CD14-positive monocyte (primary cell): Measurements from ENCODE around the gene SPATA46. TPM values are rescaled to one million over a fixed set of nuclear protein-coding genes. Genes with fewer than 3 reads are reported as not detected.

Source experiments
- DNase-seq, 3 donors: peaks; one replicate each; pipeline ENCODE4 v3.0.0-alpha.2; 2011 to 2022
- H2AFZ ChIP-seq: 2 replicates; pipeline ENCODE4 v1.6.0; 2012; ENCODE audit warnings: mild to moderate bottlenecking, low read depth, low read length, inconsistent platforms; ENCODE audit not compliant: insufficient read depth, poor library complexity, severe bottlenecking
- H3K27ac ChIP-seq, 2 donors: 1 replicate in 1 of 2; 2 replicates in 1 of 2; pipeline ENCODE4 v1.5.1; 2012 to 2013; ENCODE audit warnings: low read length in 2 of 2, control low read depth in 1 of 2, inconsistent platforms in 1 of 2, low read depth in 1 of 2, mild to moderate bottlenecking in 1 of 2
- H3K27me3 ChIP-seq, 2 donors: one replicate each; pipeline versions ENCODE4 v1.6.0 to v1.6.1; 2011 to 2013; ENCODE audit warnings: low read length in 2 of 2; ENCODE audit not compliant: control insufficient read depth in 2 of 2, insufficient read depth in 2 of 2
- H3K36me3 ChIP-seq, 2 donors: replicated peaks in 1 of 2; 1 replicate in 1 of 2; 2 replicates in 1 of 2; pipeline versions ENCODE4 v1.5.1 to v1.6.1; 2012 to 2013; ENCODE audit warnings: low read length in 2 of 2, control low read depth in 1 of 2, inconsistent platforms in 1 of 2, mild to moderate bottlenecking in 1 of 2; ENCODE audit not compliant: insufficient read depth in 2 of 2, control insufficient read depth in 1 of 2
- H3K4me1 ChIP-seq, 2 donors: 1 replicate in 1 of 2; 2 replicates in 1 of 2; pipeline versions ENCODE4 v1.5.1 to v1.6.1; 2012 to 2013; ENCODE audit warnings: low read length in 2 of 2, control low read depth in 1 of 2, inconsistent platforms in 1 of 2, mild to moderate bottlenecking in 1 of 2, moderate library complexity in 1 of 2; ENCODE audit not compliant: insufficient read depth in 2 of 2, control insufficient read depth in 1 of 2
- H3K4me2 ChIP-seq: replicated peaks from 2 replicates; pipeline ENCODE3; 2012; ENCODE audit warnings: low read length, moderate library complexity, mild to moderate bottlenecking; ENCODE audit not compliant: poor library complexity, severe bottlenecking; ENCODE audit errors: extremely low read depth
- H3K4me3 ChIP-seq, 3 experiments: fragments of 200-600 bp in 1 of 3; sonication (generic) in 1 of 3; replicated peaks in 1 of 3; 1 replicate in 2 of 3; 2 replicates in 1 of 3; pipeline ENCODE4 v1.5.1; 2011 to 2013; ENCODE audit warnings: low read length in 3 of 3, mild to moderate bottlenecking in 3 of 3, control low read depth in 2 of 3, low read depth in 2 of 3, inconsistent platforms in 1 of 3, moderate library complexity in 1 of 3
- H3K79me2 ChIP-seq: 2 replicates; pipeline ENCODE4 v1.6.0; 2012; ENCODE audit warnings: mild to moderate bottlenecking, control low read depth, inconsistent platforms, low read length, moderate library complexity; ENCODE audit not compliant: insufficient read depth
- H3K9ac ChIP-seq: 2 replicates; pipeline ENCODE4 v1.6.0; 2017; ENCODE audit warnings: low read length, mild to moderate bottlenecking; ENCODE audit not compliant: insufficient read depth, poor library complexity, severe bottlenecking
- H3K9me3 ChIP-seq, 2 donors: replicated peaks in 1 of 2; 1 replicate in 1 of 2; 2 replicates in 1 of 2; pipeline versions ENCODE4 v1.5.1 to v1.6.1; 2012 to 2013; ENCODE audit warnings: low read length in 2 of 2, control low read depth in 1 of 2; ENCODE audit not compliant: control insufficient read depth in 1 of 2, insufficient read depth in 1 of 2
- H4K20me1 ChIP-seq: 2 replicates; pipeline ENCODE4 v1.6.0; 2012; ENCODE audit warnings: mild to moderate bottlenecking, low read length, control low read depth, moderate library complexity; ENCODE audit not compliant: insufficient read depth
- H3K27ac Mint-ChIP-seq, 7 donors: one replicate each; pipeline ENCODE4 v1.8.0; 2020; ENCODE audit warnings: mild to moderate bottlenecking in 7 of 7, mixed read lengths in 7 of 7, moderate library complexity in 6 of 7, inconsistent platforms in 2 of 7
- H3K27me3 Mint-ChIP-seq, 3 donors: one replicate each; pipeline ENCODE4 v1.8.0; 2021 to 2022; ENCODE audit warnings: low read depth in 3 of 3, mild to moderate bottlenecking in 3 of 3, mixed read lengths in 3 of 3, moderate library complexity in 3 of 3, inconsistent platforms in 1 of 3
- H3K36me3 Mint-ChIP-seq, 2 donors: one replicate each; pipeline ENCODE4 v1.8.0; 2020; ENCODE audit warnings: mixed read lengths in 2 of 2, inconsistent platforms in 1 of 2, mild to moderate bottlenecking in 1 of 2
- H3K4me1 Mint-ChIP-seq: one replicate; pipeline ENCODE4 v1.8.0; 2020; ENCODE audit warnings: mild to moderate bottlenecking, mixed read lengths
- H3K4me3 Mint-ChIP-seq, 2 donors: one replicate each; pipeline ENCODE4 v1.8.0; 2020; ENCODE audit warnings: mild to moderate bottlenecking in 2 of 2, mixed read lengths in 2 of 2, moderate library complexity in 1 of 2
- H3K9me3 Mint-ChIP-seq, 7 donors: one replicate each; pipeline ENCODE4 v1.8.0; 2020 to 2022; ENCODE audit warnings: mixed read lengths in 7 of 7, mild to moderate bottlenecking in 6 of 7, moderate library complexity in 6 of 7, inconsistent platforms in 2 of 7
- WGBS: methylation state at CpG from one replicate; pipeline ENCODE4 v1.1.5; 2013; ENCODE audit warnings: missing lambda C conversion rate; ENCODE audit not compliant: insufficient coverage; 5-methylcytosine and 5-hydroxymethylcytosine counted together
- intact Hi-C, 2 donors: fragments of 100-400 bp; cut with micrococcal nuclease; formaldehyde crosslinking; loops; one replicate each; pipeline versions ENCODE4 v1.15.0 to v1.15.1; 2023
- polyA plus RNA-seq, 3 donors: library from polyadenylated mRNA; depleted of rRNA in 1 of 3; unstranded in 2 of 3; stranded (reverse) in 1 of 3; fragments of 300-500 nt in 2 of 3; fragments of >200 nt in 1 of 3; fragmentation: Illumina TruSeq in 2 of 3; gene quantifications; 1 replicate in 2 of 3; 2 replicates in 1 of 3; pipeline ENCODE4 v1.2.3, GENCODE V29; 2012 to 2021
- TF ChIP-seq, protein P1 (sequence below): fragments of 200-600 bp; IDR thresholded peaks from one replicate; pipeline ENCODE4 v1.8.0; 2022; ENCODE audit warnings: antibody characterized with exemption, mild to moderate bottlenecking

SPATA46 gene
- polyA plus RNA-seq, 3 donors: not detected

DNA sequence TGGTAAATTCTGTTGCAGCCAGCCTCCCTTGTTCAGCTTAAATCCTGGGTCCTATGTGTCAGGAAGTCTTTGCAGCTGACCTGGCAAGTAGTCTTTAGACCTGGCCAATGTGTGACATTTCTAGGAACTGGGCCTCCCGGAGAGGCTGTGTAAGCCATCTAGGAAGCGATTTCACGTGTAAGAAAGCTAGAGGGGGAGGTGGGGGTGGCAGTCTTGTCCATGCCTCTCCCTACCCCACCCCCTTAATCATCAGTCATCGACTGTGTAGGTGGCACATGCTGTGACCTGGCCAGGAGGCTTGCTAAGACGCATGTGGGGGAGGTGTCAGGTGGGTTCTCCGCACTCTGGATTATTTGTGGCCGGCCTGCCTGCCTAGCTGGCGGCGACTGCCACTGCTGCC lies 13.3 kb upstream of the SPATA46 start:
- Histone ChIP-seq H3K4me1 (peaks cover 13 to 30% of the 10 kb centered on the region in 2 donors), H3K36me3 (no peaks in the 10 kb centered on the region), H3K27ac (no peak overlapping the region), H4K20me1 (no peaks in the 10 kb centered on the region), H3K9ac (no peak overlapping the region), H3K9me3 (no peaks in the 10 kb centered on the region), H3K4me3 (no peak overlapping the region), H2AFZ (no peak overlapping the region), H3K79me2 (no peaks in the 10 kb centered on the region), H3K27me3 (no peaks in the 10 kb centered on the region), H3K4me2 (no peak overlapping the region)
- Mint-ChIP-seq H3K36me3 (no peaks in the 10 kb centered on the region), H3K27me3 (peaks cover 0 to 3% (median 0%) of the 10 kb centered on the region in 3 donors), H3K9me3 (no peaks in the 10 kb centered on the region), H3K4me3 (no peak overlapping the region), H3K4me1 (peaks cover 37% of the 10 kb centered on the region), H3K27ac (no peak overlapping the region)
- WGBS: 98% methylated on average over 4 of the region's 9 CpGs
- intact Hi-C loops: loop anchor here (5.0 kb wide), 1 partner anchor 333 kb away; no protein-coding TSS in a partner anchor
- TF ChIP-seq, protein P1, sequence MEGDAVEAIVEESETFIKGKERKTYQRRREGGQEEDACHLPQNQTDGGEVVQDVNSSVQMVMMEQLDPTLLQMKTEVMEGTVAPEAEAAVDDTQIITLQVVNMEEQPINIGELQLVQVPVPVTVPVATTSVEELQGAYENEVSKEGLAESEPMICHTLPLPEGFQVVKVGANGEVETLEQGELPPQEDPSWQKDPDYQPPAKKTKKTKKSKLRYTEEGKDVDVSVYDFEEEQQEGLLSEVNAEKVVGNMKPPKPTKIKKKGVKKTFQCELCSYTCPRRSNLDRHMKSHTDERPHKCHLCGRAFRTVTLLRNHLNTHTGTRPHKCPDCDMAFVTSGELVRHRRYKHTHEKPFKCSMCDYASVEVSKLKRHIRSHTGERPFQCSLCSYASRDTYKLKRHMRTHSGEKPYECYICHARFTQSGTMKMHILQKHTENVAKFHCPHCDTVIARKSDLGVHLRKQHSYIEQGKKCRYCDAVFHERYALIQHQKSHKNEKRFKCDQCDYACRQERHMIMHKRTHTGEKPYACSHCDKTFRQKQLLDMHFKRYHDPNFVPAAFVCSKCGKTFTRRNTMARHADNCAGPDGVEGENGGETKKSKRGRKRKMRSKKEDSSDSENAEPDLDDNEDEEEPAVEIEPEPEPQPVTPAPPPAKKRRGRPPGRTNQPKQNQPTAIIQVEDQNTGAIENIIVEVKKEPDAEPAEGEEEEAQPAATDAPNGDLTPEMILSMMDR: no peak
- DNase-seq: no peak

DNA sequence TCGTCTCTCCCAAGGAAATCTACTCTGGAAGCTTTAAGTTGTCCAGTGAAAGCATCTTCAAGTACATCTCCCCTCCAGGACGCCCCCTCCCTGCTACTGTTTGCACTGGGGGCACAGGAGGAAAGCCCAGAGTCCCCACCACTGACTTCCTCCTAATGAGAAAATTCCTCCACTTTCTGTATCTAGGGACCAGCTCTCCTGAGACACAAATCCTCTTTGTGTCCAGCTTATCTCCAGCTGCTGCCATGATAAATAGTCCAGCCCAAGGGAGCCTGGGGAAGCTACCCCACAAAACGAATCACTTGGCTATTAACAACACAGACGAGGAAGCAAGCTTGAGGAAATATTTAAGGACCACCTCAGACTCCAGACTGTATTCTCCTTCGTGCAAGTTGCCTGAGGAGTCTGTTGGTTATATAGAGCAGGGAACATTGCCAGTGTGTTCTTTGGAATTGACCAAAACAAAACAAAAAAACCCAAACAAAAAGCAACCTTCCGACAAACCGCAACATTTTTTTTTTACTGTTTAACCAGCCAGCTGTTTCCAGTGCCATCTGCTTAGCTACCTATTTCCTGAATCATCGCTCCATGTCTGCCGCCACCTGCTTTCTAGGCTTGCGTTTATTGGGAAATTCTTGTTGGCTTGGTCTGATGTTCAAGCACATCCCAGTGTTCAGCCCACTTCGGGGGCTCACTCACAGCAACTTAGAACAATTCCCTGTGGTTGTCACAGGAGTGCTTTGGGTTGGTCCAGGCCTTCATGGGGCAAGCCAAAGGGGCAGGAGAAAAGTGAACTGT lies 12.6 kb upstream of the SPATA46 start:
- Histone ChIP-seq H3K79me2 (no peaks in the 10 kb centered on the region), H3K27ac (no peak overlapping the region), H4K20me1 (no peaks in the 10 kb centered on the region), H2AFZ (peak overlapping the region; percentile 19), H3K9ac (no peak overlapping the region), H3K36me3 (no peaks in the 10 kb centered on the region), H3K4me1 (peaks cover 13 to 30% of the 10 kb centered on the region in 2 donors), H3K9me3 (no peaks in the 10 kb centered on the region), H3K4me3 (no peak overlapping the region), H3K27me3 (no peaks in the 10 kb centered on the region), H3K4me2 (no peak overlapping the region)
- 46% methylated on average over 3 of the region's 11 CpGs for WGBS
- no peaks in the 10 kb centered on the region for H3K36me3 Mint-ChIP-seq
- H3K27me3 Mint-ChIP-seq: no peaks in the 10 kb centered on the region
- no peaks in the 10 kb centered on the region for H3K9me3 Mint-ChIP-seq
- TF ChIP-seq, protein P1: no peak
- H3K4me3 Mint-ChIP-seq: peak overlapping the region in 1 of 2 donors; percentile 51
- intact Hi-C loops: no loop called here
- H3K4me1 Mint-ChIP-seq: peaks cover 37% of the 10 kb centered on the region
- no peak overlapping the region for H3K27ac Mint-ChIP-seq
- no peak for DNase-seq
